Measurements from ENCODE around the gene TDP1. TPM values are rescaled to one million over a fixed set of nuclear protein-coding genes. Genes with fewer than 3 reads are reported as not detected.

The TDP1 gene
- total RNA-seq, 2 donors from 2014 or later, result 11.2 to 21.4 TPM

DNA sequence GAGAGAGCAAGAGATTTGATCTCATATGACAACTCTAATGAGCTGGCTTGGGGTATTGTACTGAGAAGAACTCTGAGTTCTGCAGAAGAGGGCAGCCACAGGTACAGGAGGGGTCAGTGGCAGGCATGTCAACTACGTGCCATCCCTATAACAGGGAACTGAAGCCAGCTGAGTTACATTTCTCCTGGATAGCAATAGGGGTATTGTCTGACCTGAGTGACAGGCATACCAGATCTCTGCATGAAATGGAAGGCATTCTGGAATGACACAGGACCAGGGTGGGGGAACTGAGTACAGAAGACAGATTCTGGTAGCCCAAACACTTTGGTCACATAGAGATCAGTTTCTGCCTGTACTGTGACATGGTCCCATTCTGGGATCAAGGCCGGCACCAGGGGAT lies 37.0 kb upstream of the TDP1 start:
- H3K36me3 ChIP-seq, result no peaks in the 10 kb centered on the region
- H3K9me3 ChIP-seq, result no peaks in the 10 kb centered on the region
- no peaks in the 10 kb centered on the region for H3K4me1 ChIP-seq (ENCODE audit: control insufficient read depth in 1 of 2, low read depth in 2 of 2)
- no peak for ATAC-seq (ENCODE audit: insufficient number of reproducible peaks, low FRiP score, low read depth)
- H3K27me3 ChIP-seq (replicated peaks; ENCODE audit: insufficient read depth), result no peaks in the 10 kb centered on the region
- DNase-seq (ENCODE audit: low spot score), result no peak
- no peak overlapping the region for H3K4me3 ChIP-seq
- no peak overlapping the region for H3K27ac ChIP-seq
- TF ChIP-seq, protein P1, sequence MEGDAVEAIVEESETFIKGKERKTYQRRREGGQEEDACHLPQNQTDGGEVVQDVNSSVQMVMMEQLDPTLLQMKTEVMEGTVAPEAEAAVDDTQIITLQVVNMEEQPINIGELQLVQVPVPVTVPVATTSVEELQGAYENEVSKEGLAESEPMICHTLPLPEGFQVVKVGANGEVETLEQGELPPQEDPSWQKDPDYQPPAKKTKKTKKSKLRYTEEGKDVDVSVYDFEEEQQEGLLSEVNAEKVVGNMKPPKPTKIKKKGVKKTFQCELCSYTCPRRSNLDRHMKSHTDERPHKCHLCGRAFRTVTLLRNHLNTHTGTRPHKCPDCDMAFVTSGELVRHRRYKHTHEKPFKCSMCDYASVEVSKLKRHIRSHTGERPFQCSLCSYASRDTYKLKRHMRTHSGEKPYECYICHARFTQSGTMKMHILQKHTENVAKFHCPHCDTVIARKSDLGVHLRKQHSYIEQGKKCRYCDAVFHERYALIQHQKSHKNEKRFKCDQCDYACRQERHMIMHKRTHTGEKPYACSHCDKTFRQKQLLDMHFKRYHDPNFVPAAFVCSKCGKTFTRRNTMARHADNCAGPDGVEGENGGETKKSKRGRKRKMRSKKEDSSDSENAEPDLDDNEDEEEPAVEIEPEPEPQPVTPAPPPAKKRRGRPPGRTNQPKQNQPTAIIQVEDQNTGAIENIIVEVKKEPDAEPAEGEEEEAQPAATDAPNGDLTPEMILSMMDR (IDR thresholded peaks at IDR 0.05), result no peak

DNA sequence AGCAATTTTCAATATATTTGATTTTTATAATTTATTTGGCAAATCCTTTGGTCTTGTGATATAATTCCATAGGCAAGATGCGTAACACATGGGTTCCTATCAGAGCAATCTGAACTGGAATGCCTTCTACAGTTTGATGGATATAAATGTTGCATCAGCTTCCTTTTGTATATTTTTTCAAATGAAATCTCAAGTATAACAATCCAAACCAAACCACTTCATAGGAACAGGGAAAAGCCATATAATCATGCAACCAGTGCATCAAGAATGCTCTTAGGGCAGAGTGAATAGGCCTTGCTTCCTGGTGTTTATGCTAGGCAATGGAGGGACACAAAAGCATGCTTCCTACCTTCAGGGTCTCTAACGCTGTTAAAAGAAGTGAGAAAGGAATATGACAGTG lies 35.7 kb upstream of the TDP1 start:
- Histone ChIP-seq H3K9me3 (no peaks in the 10 kb centered on the region), H3K4me3 (no peak overlapping the region), H3K36me3 (no peaks in the 10 kb centered on the region), H3K27ac (no peak overlapping the region), H3K27me3 (replicated peaks; ENCODE audit: insufficient read depth) (no peaks in the 10 kb centered on the region), H3K4me1 (ENCODE audit: control insufficient read depth in 1 of 2, low read depth in 2 of 2) (no peaks in the 10 kb centered on the region)
- DNase-seq (ENCODE audit: low spot score) (no peak), ATAC-seq (ENCODE audit: insufficient number of reproducible peaks, low FRiP score, low read depth) (no peak)
- TF ChIP-seq, protein P1 (IDR thresholded peaks at IDR 0.05), result no peak

DNA sequence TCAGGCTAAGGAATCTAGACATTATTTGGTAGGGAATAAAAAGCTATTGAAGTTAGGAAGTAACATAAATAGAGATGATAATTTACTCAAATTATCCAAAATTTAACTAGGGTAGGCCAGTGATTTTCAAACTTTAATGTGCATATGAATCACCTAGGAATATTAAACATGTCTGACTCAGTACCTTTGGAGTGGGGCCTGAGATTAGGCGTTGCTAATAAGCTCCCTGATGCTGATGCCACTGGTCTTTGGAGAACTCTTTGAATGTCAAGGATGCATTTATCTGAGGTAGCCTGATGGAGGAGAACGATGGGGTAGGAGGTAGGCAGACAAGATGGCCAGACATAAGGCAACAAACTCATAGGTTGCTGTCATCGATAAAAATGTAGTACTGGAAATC lies 34.4 kb upstream of the TDP1 start:
- H3K9me3 ChIP-seq, result no peaks in the 10 kb centered on the region
- H3K27ac ChIP-seq, result no peak overlapping the region
- no peaks in the 10 kb centered on the region for H3K36me3 ChIP-seq
- TF ChIP-seq, protein P1 (IDR thresholded peaks at IDR 0.05), result no peak
- H3K4me1 ChIP-seq (ENCODE audit: control insufficient read depth in 1 of 2, low read depth in 2 of 2), result no peaks in the 10 kb centered on the region
- DNase-seq (ENCODE audit: low spot score) (no peak), ATAC-seq (ENCODE audit: insufficient number of reproducible peaks, low FRiP score, low read depth) (no peak)
- no peak overlapping the region for H3K4me3 ChIP-seq
- H3K27me3 ChIP-seq (replicated peaks; ENCODE audit: insufficient read depth), result no peaks in the 10 kb centered on the region

DNA sequence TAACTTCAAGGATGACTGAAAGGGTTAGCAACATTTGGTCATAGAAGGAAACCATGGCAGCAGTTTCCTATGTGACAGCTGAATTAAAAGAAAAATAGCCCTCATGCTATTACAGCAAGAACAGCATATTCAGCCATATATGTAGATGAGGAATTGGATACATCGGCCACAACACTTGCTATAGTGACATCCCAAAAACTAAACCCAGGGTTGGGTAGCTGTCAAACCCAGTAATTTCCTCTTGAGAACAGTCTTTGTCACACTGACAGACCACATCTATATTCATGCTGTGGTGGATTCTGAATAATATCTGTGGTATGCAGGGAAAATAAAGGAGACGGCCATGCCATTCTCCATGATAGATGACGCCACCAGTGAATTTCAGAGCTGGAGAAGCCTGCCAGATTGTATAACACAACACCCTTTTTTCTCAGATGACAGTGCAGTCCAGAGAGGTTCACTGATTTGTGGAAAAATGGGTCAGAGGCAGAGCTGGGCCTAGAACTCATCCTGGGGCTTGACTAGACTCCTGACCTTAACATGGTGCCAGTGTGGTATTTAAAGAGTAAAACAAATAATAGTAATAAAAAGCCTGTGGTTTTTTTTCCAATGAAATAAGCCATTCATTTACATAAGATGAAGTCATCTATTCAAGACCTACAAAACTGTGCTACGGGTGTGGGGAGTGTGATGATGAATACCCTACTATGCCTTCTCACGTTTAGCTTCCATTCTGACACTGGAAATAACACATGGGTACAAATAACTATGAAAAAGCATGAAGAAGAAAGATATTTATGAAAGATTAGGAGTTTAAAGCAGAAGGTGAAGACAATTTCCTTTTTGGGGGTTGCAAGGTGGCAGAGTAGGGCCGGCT lies 33.5 kb upstream of the TDP1 start:
- no peak for DNase-seq (ENCODE audit: low spot score)
- H3K4me3 ChIP-seq, result no peak overlapping the region
- H3K27ac ChIP-seq, result peak overlapping the region in 1 of 2 donors; percentile 1
- H3K36me3 ChIP-seq, result no peaks in the 10 kb centered on the region
- ATAC-seq (ENCODE audit: insufficient number of reproducible peaks, low FRiP score, low read depth), result no peak
- TF ChIP-seq, protein P1 (IDR thresholded peaks at IDR 0.05), result no peak
- H3K9me3 ChIP-seq, result no peaks in the 10 kb centered on the region
- H3K4me1 ChIP-seq (ENCODE audit: control insufficient read depth in 1 of 2, low read depth in 2 of 2), result no peaks in the 10 kb centered on the region
- no peaks in the 10 kb centered on the region for H3K27me3 ChIP-seq (replicated peaks; ENCODE audit: insufficient read depth)

DNA sequence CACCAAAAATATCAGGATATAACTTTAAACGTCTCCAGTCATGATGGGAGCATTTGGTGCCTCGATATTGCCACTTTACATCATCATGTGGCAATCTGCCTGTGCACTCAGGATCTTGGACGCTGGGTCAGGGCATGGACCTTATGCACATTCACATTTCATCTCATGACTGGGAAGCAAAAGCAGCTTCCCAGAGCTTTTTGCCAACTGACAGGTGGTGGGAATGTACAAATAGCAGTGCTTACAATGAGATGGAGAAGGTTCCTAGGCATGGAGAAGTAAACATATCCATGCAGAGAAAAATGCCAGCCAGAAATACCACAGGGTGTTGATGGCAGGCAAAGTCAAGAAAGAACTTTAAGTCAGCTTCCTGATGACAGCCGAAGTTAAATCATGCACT lies 31.5 kb upstream of the TDP1 start:
- Histone ChIP-seq H3K36me3 (no peaks in the 10 kb centered on the region), H3K27ac (no peak overlapping the region), H3K4me1 (ENCODE audit: control insufficient read depth in 1 of 2, low read depth in 2 of 2) (no peaks in the 10 kb centered on the region), H3K27me3 (replicated peaks; ENCODE audit: insufficient read depth) (no peaks in the 10 kb centered on the region), H3K4me3 (no peak overlapping the region), H3K9me3 (no peaks in the 10 kb centered on the region)
- ATAC-seq (ENCODE audit: insufficient number of reproducible peaks, low FRiP score, low read depth) (no peak), DNase-seq (ENCODE audit: low spot score) (no peak)
- TF ChIP-seq, protein P1 (IDR thresholded peaks at IDR 0.05), result no peak
